BE2C (cell line): Measurements from ENCODE around the gene MRAP2.

Source experiments
- DNase-seq: peaks from one replicate; pipeline ENCODE4 v3.0.0-alpha.2; 2020
- H3K27me3 ChIP-seq: fragments of 250-450 bp; sonication (Bioruptor Pico); 2 replicates; pipeline ENCODE4 v1.5.1; 2020; ENCODE audit warnings: mild to moderate bottlenecking
- H3K36me3 ChIP-seq: fragments of 250-450 bp; sonication (Bioruptor Pico); 2 replicates; pipeline ENCODE4 v1.5.1; 2020; ENCODE audit warnings: mild to moderate bottlenecking
- H3K4me1 ChIP-seq: fragments of 250-450 bp; sonication (Bioruptor Pico); 2 replicates; pipeline ENCODE4 v1.5.1; 2020
- H3K4me3 ChIP-seq: 2 replicates; pipeline ENCODE4 v1.5.1; 2011; ENCODE audit warnings: low read depth, low read length
- H3K9me3 ChIP-seq: fragments of 250-450 bp; sonication (Bioruptor Pico); 2 replicates; pipeline ENCODE4 v1.5.1; 2020
- CTCF ChIP-seq: IDR thresholded peaks from 2 replicates; pipeline ENCODE4 v1.5.1; 2012; ENCODE audit warnings: mild to moderate bottlenecking, low read depth, low read length

The MRAP2 gene

DNA sequence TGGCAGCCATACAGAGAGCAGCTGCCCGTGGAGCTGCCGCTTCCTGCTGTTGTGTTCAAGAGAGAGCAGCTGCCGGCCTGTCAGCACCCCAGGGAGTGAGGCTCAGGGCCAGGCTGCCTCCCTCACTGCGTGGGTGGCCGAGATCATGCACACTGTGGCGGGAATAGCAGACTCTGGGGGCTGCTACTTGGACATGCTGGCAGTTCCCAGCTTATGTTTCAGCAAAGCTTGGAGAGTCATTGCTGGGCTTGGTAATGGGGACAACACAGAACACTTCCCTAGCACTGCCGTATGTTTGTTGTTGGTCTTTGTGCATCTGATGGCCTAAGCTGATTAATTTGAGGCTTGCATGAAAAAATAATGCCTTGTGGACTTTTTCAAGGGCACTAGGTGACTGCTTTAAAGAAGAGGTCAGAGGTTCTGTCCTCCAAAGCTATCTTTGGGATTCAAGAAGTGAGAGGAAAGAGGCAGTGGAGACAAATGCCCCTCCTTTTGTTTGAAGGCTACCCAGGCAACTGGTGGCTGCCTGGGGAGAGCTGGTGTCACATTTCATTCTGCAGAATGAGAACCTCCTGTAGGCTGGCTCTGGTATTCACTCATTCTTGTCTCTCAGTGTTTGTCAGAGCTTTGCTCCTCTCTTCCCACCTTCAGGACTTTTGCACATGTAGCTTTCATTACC, 18.8 kb downstream of the MRAP2 start:
- no peak for TF ChIP-seq CTCF
- H3K27me3 ChIP-seq, result no peaks in the 10 kb centered on the region
- peaks cover 20% of the 10 kb centered on the region for H3K4me1 ChIP-seq
- DNase-seq, result peak; percentile 66
- H3K4me3 ChIP-seq, result peak overlapping the region; percentile 7; the same call in 1 of the 2 replicates
- no peaks in the 10 kb centered on the region for H3K9me3 ChIP-seq
- H3K36me3 ChIP-seq, result no peaks in the 10 kb centered on the region

DNA sequence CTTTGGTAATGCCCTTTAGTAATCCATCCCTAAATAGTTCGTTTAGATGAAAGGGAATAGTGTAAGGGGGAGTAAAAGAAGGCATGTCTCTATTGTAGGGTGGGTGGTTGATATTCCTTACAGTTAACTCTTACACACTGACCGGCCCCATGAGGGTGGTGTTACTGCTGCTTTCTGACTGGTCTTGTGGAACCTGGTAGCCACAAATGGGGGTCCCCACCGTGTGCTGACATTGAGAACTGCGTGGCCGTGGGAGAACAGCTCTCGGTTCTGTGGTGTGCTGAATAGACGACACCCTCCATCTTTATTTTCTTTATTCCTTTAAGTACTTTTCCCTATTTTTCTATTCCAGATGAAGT, 19.3 kb downstream of the MRAP2 start:
- Histone ChIP-seq H3K4me1 (peaks cover 17% of the 10 kb centered on the region), H3K9me3 (no peaks in the 10 kb centered on the region), H3K4me3 (no peak overlapping the region), H3K36me3 (no peaks in the 10 kb centered on the region), H3K27me3 (no peaks in the 10 kb centered on the region)
- no peak for DNase-seq
- no peak for TF ChIP-seq CTCF

DNA sequence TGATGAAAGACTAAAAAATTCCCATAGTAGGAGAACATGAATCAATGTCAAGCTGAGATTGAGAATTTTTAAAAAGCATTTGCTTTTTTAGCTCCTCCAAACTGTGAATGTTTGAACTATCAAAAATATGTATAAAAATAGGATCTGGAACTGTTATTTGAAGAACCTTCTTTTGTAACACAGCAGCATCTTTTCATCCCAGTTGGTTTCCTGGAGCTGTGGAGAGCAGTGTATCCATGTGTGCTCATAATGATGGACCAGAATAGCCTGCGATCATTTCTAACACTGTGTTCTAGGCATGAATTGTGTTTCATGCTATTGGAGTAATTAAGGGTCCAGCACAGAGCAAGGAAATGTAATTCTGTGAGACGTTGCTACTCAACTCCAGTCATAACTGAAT, 22.1 kb downstream of the MRAP2 start:
- no peak for DNase-seq
- no peaks in the 10 kb centered on the region for H3K9me3 ChIP-seq
- no peak overlapping the region for H3K4me3 ChIP-seq
- no peak for TF ChIP-seq CTCF
- H3K4me1 ChIP-seq, result peaks cover 13% of the 10 kb centered on the region
- H3K36me3 ChIP-seq, result no peaks in the 10 kb centered on the region
- H3K27me3 ChIP-seq, result no peaks in the 10 kb centered on the region

- Histone ChIP-seq H3K36me3 (no peaks in the 10 kb centered on the region), H3K9me3 (no peaks in the 10 kb centered on the region), H3K4me1 (no peaks in the 10 kb centered on the region; the same call in 1 of the 2 replicates), H3K27me3 (no peaks in the 10 kb centered on the region), H3K4me3 (no peak overlapping the region)
- no peak for TF ChIP-seq CTCF
- peak; percentile 28 for DNase-seq
Measured at GRCh38 chr6:84057908-84058307, 24.3 kb downstream of the MRAP2 start.

DNA sequence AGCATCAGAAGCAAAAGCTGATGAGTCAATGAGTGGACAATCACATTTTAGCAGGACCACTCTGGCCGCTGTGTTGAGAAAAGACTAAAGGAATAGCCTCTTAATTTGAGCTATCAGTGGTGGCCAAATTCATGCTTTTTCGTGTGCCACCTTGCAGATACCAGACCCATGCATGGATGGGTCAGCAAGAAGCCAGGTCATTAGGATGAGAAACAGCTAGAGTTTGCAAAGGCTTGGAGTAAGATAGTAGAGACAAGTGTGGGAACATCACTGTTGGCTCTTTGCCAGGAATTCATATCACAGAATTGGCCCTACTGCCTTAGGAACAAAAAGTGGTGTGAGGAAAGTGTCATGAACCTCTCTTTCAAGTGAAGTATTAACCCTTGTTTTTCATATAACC, 25.5 kb downstream of the MRAP2 start:
- Histone ChIP-seq H3K36me3 (no peaks in the 10 kb centered on the region), H3K9me3 (no peaks in the 10 kb centered on the region), H3K4me3 (no peak overlapping the region), H3K4me1 (no peaks in the 10 kb centered on the region; the same call in 1 of the 2 replicates), H3K27me3 (no peaks in the 10 kb centered on the region)
- no peak for DNase-seq
- TF ChIP-seq CTCF, result no peak

DNA sequence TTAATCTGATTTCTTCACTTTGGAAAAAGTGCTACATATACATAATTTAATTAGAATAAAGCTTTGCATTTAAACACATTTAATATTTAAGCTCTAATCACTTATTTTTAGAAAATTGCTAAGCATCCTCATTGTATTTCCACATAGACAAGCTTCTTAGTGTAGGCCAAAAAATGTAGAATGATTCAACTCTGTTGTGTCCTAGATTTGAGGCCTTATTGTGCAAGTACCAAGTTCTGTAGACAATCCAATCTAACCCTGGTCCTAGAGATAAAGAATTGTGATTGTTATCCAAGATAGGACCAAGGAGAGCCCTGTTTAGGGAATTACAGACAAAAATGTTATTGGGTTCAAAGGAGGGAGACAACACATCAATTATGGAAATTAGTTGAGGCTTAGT, 27.6 kb downstream of the MRAP2 start:
- no peaks in the 10 kb centered on the region for H3K9me3 ChIP-seq
- no peak for TF ChIP-seq CTCF
- no peaks in the 10 kb centered on the region for H3K36me3 ChIP-seq
- no peaks in the 10 kb centered on the region; the same call in 1 of the 2 replicates for H3K4me1 ChIP-seq
- DNase-seq, result no peak
- H3K4me3 ChIP-seq, result no peak overlapping the region
- no peaks in the 10 kb centered on the region for H3K27me3 ChIP-seq
